ENCODE results near the gene AP1S3. TPM values are rescaled to one million over a fixed set of nuclear protein-coding genes. Genes with fewer than 3 reads are reported as not detected.

Gene AP1S3
- polyA plus RNA-seq, 1 experiment = 2.9 TPM

- ChIA-PET POLR2A (no interaction called here), CTCF (interaction anchor here (1.4 kb wide), 2 partner anchors 14 to 812 kb away, joined by 3 read pairs; no protein-coding TSS in a partner anchor)
- H3K9me3 ChIP-seq (ENCODE audit: control insufficient read depth, insufficient read depth, low read length) = no peaks in the 10 kb centered on the region
- H3K27me3 ChIP-seq (ENCODE audit: control insufficient read depth, insufficient read depth, low read length) = no peaks in the 10 kb centered on the region
- no peak overlapping the region for H3K27ac ChIP-seq (ENCODE audit: low read depth, low read length)
- DNase-seq (ENCODE audit: low read depth, low spot score) = no peak
- no peak overlapping the region for H3K4me3 ChIP-seq (ENCODE audit: low read depth, low read length)
- no peak for TF ChIP-seq CTCF (IDR thresholded peaks at IDR 0.05; ENCODE audit: low read depth, low read length)
Measured at GRCh38 chr2:223784221-223784772, 53.1 kb downstream of the AP1S3 start.

GRCh38 chr2:223782629-223783028 lies 54.8 kb downstream of the AP1S3 start:
- POLR2A ChIA-PET = no interaction called here

GRCh38 chr2:223781560-223781959 lies 55.8 kb downstream of the AP1S3 start:
- H3K27me3 ChIP-seq (ENCODE audit: control insufficient read depth, insufficient read depth, low read length) = no peaks in the 10 kb centered on the region
- no peak overlapping the region for H3K4me3 ChIP-seq (ENCODE audit: low read depth, low read length)
- no peak for TF ChIP-seq CTCF (IDR thresholded peaks at IDR 0.05; ENCODE audit: low read depth, low read length)
- POLR2A ChIA-PET = no interaction called here
- H3K9me3 ChIP-seq (ENCODE audit: control insufficient read depth, insufficient read depth, low read length) = no peaks in the 10 kb centered on the region
- CTCF ChIA-PET = no interaction called here
- no peak for DNase-seq (ENCODE audit: low read depth, low spot score)
- H3K27ac ChIP-seq (ENCODE audit: low read depth, low read length) = no peak overlapping the region

More at GRCh38 chr2:223782629-223783028, 54.8 kb downstream of the AP1S3 start:
- Histone ChIP-seq H3K9me3 (ENCODE audit: control insufficient read depth, insufficient read depth, low read length) (no peaks in the 10 kb centered on the region), H3K27ac (ENCODE audit: low read depth, low read length) (no peak overlapping the region), H3K27me3 (ENCODE audit: control insufficient read depth, insufficient read depth, low read length) (no peaks in the 10 kb centered on the region), H3K4me3 (ENCODE audit: low read depth, low read length) (no peak overlapping the region)
- CTCF ChIA-PET = interaction anchor here (1.0 kb wide), 1 partner anchor 11 kb away, joined by 3 read pairs; no protein-coding TSS in a partner anchor
- DNase-seq (ENCODE audit: low read depth, low spot score) = no peak
- TF ChIP-seq CTCF (IDR thresholded peaks at IDR 0.05; ENCODE audit: low read depth, low read length) = no peak

- ChIA-PET CTCF (interaction anchor here (0.6 to 1.1 kb wide), 6 partner anchors 12 to 88 kb away, joined by 3 to 12 read pairs (median 3); no protein-coding TSS in a partner anchor), POLR2A (no interaction called here)
- H3K27me3 ChIP-seq (ENCODE audit: control insufficient read depth, insufficient read depth, low read length) = no peaks in the 10 kb centered on the region
- no peak for DNase-seq (ENCODE audit: low read depth, low spot score)
- H3K27ac ChIP-seq (ENCODE audit: low read depth, low read length) = no peak overlapping the region
- H3K9me3 ChIP-seq (ENCODE audit: control insufficient read depth, insufficient read depth, low read length) = no peaks in the 10 kb centered on the region
- TF ChIP-seq CTCF (IDR thresholded peaks at IDR 0.05; ENCODE audit: low read depth, low read length) = peak; percentile 30
- no peak overlapping the region for H3K4me3 ChIP-seq (ENCODE audit: low read depth, low read length)
Measured at GRCh38 chr2:223779877-223780276, 57.5 kb downstream of the AP1S3 start.

DNA sequence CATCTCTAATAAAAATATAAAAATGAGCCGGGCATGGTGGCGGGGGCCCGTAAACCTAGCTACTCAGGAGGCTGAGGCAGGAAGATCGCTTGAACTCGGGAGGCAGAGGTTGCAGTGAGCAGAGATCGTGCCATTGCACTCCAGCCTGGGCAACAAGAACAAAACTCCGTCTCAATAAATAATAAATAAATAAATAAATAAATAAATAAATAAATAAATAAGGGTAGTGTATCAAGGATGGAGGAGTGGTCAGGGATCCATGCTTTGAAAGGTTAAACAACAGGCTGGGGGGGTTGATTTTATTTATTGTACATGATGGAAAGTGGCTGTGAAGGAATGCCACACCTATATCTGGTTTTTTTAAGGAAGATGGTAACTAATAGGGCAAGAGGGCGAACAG lies 63.2 kb downstream of the AP1S3 start:
- ChIA-PET CTCF (interaction anchor here (1.2 kb wide), 1 partner anchor 527 kb away, joined by 3 read pairs; no protein-coding TSS in a partner anchor), POLR2A (no interaction called here)
- TF ChIP-seq CTCF (IDR thresholded peaks at IDR 0.05; ENCODE audit: low read depth, low read length) = no peak
- DNase-seq (ENCODE audit: low read depth, low spot score) = no peak
- no peak overlapping the region for H3K27ac ChIP-seq (ENCODE audit: low read depth, low read length)
- no peak overlapping the region for H3K4me3 ChIP-seq (ENCODE audit: low read depth, low read length)
- H3K9me3 ChIP-seq (ENCODE audit: control insufficient read depth, insufficient read depth, low read length) = no peaks in the 10 kb centered on the region
- H3K27me3 ChIP-seq (ENCODE audit: control insufficient read depth, insufficient read depth, low read length) = no peaks in the 10 kb centered on the region
